Measurements from ENCODE around the gene MROH2B.

The MROH2B gene

DNA sequence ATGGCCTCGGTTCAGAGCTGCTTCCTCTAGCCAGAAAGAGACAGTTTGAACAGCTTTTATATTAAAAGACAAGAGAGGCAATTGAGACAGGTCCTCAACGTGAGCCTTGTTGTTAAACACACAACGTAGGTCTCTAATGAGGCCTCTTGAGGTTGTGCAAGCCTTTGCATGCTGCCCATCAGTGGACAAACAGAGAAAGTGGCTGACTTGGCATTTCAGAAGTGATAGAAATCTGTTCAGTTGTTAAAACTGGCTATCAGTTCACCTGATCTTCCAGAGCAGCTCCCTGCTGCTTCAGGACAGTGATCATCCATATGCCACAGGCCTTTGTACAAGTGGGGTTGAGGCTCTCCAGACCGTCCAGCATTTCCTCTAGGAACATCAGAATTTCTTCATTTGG lies 58.8 kb downstream of the MROH2B start:
- DNase-seq: no peak

DNA sequence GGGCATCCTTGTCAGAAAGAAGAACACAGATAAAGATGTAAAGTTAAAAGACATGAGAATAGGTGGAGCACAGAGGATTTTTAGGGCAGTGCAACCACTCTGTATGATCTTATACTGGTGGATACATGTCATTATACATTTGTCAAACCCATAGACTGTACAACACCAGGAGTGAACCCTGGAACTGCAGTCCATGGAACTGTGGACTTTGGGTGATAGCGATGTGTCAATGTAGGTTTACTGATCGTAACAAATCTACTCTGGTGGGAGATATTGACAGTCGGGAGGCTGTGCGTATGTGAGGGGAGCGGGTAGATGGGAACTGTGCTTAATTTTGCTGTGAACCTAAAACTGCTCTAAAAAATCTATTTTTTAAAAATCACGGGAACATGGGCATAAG lies 60.6 kb downstream of the MROH2B start:
- DNase-seq: no peak

DNA sequence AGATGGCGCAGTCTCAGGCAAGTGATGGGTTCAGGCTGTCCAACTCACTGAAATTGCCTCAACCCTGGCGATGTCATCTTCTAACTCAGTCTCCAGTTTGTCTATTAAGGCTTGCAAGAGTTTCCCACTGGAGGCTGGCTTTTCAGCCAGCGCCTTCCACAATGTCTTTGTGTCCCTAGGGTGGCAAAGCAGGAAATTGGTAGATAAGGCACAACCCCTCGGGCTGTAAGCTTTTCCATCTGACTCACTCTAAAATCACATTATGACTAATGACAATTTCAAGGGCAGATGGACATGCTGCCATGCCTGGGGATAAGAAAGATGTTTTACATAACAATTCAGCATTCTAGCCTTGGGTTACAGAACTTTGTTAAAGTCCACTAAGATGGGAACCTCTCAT lies 61.9 kb downstream of the MROH2B start:
- DNase-seq: no peak

DNA sequence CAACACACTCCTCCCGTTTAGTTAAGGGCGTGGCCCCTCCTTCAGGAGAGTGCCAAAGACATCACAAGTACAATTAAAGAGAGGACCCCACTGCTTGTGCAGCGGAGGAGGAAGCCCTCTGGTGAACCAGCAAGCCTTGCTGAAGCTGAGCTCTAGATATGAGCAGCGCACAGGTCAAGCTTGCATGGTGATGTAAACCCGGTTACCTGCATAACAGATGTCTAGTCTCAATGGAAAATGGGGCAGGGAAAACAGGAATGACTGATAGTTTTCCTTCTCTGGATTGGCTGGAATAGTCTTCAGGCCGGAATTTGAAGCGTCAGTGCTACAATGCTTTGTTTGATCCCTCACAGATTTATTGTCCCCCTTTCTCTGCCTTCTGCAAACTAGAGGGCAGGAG lies 66.2 kb downstream of the MROH2B start:
- no peak for DNase-seq

DNA sequence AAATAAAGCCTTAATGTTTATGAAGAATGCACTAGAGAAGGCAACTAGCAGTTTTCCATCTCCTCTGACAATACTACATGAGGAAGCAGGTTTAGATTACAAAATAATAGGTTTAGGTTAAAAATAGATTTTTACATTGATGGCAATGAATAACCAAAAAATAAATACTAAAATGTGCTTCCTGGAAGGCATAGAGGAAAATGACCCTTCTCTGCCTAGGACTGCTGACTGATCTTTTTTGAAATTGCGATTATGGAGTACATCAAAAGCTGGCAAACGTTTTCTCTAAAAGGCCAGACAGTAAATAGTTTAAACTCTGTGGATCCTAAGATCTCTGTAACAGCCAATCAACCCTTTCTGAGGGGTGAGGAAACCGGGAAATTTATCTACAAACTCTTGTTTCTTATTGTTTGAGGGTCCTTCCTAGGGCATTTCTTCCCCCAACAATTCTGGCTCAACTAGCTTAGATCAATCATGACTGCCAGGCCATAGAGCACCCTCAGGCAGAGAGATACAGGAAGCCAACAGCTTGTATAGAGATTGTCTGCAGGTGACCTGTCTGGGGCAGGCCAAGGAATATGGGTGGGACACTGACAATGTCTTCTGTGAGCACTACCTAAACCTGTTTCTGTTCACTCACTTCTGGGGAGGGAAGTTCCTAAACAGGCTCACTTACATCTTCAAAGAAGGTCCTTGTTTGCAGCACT lies 67.3 kb downstream of the MROH2B start:
- DNase-seq: no peak

DNA sequence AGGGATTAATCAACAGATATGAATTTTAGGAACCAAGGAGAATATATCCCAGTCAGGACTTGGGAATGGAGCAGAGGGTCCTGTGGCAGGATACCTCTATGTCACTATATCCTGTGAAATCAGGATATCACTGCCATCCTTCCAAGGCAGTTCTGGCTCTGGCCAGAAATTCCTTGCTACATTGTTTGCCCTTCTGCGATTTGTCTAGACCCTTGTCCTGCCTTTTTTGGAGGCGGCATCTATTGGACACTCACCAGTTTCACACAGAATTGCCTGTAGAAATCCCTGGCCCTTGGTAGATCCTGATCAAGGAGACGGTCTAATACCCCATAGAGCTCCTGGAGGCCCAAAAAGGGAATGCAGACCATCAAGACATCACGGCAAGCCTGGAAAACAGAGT lies 71.2 kb downstream of the MROH2B start:
- DNase-seq: no peak

DNA sequence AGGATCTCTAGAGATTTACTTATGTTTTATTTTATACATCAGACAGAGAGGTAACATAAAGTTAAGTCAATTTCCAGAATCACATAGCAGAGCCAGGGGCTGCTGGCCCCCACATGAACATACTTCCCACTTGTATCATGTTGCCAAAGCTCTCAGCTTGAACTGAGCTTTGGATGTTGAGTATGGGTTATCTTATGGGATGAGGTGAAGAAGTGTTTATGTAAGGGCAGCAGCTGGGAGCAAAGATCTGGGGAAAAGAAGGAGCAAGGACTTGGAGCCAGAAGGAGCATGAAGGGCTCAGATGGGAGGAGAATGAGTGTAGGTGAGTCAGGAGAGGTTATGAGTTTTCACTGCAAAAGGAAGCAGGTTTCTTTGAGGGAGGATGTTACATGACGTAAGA lies 72.0 kb downstream of the MROH2B start:
- DNase-seq: no peak

DNA sequence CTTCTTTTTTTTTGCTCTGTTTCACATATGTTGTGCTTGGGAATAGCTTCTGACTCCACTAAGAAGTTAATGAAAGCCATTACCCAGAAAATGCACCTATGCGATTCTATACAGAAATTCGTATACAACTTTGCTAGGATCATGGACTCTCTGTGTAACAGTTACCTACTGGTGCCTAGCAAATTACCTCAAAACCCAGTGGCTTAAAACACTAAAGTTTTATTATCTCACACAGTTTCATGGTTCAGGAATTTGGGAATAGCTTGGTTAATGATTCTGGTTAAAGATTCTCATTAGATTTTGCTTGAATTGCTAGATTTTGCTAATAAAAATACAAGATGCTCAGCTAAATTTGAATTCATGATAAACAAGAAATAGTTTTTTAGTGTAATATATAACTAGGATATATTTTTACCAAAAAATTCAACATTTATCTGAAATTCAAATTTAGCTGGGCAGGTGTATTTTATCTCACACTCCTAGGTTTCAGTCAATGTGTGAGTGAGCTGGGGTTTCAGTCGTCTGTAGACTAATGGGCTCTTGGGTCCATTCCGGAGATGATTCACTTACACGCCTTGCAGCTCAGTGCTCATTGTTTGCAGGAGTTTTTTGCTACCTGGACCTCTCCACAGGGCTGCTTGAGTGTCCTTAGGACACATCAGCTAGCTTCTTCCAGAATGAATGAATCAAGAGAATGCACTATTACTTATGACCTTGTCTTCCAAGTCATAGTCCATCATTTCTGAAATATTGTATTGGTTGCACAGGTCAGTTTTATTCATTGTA lies 75.1 kb downstream of the MROH2B start:
- no peak for DNase-seq

DNA sequence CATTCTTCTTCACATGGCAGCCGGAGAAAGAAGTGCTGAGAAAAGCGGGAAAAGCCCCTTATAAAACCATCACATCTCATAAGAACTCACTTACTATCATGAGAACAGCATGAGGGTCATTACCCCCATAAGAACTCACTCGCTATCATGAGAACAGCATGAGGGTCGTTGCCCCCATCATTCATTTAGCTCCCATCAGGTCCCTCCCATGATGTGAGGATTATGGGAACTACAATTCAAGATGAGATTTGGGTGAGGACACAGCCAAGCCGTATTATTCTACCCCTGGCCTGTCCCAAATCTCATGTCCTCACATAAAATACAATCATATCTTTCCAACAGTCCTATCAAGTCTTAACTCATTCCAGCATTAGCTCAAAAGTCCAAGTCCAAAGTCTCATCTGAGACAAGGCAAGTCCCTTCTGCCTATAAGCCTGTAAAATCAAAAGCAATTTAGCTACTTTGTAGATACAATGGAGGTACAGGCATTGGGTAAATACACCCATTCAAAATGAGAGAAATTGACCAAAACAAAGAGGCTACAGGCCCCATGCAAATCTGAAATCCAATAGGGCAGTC lies 79.1 kb downstream of the MROH2B start:
- no peak for DNase-seq

DNA sequence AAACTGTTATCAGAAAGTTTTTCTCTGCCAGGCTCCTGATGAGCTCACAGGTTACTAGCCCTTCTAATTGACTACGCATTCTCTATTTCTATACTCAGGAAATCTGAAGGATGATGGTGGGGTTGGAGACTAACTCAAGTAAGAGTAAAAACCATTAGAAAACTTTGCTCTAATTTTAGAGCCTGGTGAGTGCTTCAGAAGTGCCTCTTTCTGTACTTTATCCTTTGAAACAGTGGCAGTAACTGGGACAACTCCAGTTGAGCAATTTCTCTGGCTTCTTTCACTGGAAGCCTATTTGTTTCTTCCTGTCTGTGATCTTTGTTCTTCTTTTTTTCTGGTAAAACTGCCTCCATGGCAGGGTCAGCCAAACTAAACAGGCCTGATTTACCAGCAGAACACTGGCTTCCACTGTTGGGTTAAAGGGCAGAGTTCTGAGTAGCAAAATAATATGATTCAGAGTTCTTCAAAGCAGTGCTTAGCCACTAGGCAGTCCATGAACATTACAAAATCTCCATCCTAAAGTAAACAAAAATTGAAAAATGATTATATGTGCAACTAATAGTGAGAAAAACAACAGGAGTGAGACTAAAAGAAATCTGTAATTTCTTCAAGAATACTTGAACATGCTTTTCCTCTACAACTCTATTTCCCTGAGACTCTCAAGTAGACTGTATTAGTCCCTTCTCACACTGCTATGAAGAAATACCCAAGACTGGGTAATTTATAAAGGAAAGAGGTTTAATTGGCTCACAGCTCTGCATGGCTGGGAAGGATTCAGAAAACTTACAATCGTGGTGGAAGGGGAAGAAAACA lies 79.8 kb downstream of the MROH2B start:
- no peak for DNase-seq

DNA sequence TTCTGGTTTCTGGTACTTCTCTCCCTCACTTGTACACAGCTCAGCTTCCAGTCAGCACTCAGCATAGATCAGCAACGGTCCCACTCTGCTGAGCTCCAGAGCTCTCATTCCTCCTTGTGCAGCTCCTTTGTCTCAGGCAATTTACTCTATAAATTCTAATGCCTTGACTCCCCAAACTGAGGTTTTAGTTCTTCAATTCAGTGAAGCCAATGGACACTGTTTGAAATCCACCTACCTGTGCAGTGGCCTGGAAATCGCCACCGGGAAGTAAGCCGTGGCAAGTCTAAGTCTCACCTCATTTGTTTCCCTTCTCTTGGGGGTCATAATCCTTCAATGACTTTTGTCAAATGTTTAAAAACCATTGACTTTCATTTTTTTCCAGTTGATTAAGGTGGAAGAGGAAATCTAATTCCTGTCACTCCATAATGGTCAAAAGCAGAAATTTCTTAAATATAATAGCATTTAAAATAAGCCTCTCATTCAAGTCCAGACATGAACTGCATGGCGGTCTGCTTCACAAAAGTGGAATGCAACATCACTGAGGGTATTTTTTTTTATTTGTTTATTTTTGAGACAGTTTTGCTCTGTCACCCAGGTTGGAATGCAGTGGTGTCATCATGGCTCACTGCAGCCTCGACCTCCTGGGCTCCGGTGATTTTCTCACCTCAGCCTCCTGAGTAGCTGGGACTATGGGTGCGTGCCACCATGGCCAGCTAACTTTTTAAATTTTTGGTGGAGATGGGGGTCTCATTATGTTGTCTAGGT lies 82.2 kb downstream of the MROH2B start:
- no peak for DNase-seq

DNA sequence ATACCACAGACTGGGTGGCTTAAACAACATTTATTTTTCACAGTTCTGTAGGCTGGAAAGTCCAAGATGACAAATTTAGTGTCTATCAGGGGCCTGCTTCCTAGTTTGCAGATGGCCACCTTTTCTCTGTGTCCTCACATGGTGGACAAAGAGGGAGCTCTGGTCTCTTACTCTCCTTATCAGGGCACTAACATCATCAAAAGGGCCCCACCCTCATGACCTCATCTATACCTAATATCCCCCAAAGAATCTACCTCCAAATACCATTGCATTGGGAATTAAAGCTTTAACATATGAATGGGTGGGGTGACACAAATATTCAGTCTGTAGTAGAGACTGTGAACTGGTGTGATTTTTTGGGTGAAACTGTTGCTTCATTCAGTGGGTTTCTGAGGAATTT lies 83.8 kb downstream of the MROH2B start:
- no peak for DNase-seq

DNA sequence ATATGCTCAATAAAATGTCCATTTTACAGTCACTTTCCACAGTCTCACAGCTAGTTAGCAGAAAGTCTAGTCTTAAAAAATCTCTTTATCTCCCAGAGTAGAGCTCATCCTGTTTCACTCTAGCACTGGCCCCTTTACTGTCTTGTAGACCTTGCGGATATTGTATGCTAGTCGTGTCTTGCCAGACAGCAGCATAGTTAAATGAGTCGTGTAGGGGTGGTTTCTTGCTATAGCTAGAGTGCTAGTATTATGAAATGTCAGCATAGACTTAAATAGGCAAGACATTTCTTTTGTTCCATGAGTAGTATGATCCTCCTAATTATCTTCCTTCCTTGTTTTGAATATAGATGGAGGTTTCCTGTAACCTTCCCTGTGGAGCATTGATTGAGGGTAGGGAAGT lies 84.5 kb downstream of the MROH2B start:
- no peak for DNase-seq

DNA sequence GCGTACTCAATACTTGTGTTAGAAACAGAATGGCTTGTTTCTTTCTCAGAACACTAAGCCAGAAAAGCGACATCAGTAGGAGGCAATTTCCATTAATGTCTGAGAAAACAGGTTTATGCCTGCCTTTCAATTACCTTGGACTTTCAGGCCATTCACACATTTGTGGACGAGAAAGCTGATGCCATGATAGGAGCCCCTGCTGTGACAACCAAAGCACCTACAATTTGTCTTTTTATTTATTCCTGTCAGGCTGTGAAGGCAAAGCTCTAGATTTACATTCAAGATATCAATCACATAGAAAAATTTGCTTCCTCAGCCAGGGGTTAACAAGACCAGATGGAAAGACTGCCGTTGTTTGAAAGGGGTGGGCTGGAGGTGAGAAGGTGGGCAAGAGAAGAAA lies 85.6 kb downstream of the MROH2B start:
- DNase-seq: no peak

DNA sequence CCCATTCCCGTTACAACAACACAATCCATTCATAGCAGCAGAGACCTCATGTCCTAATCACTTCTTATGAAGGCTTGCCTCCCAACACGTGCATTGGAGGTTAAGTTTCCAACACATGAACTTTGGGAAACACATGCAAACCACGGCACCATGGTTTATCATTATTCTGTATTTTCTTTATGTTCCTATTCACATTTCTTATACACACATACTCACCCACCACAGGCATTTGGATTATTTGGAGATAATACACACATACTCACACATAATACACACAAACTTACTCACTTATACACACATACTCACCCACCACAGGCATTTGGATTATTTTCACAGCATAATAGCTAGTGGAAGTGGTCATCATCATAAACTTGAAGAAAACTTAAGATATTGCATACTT lies 86.3 kb downstream of the MROH2B start:
- DNase-seq: no peak

DNA sequence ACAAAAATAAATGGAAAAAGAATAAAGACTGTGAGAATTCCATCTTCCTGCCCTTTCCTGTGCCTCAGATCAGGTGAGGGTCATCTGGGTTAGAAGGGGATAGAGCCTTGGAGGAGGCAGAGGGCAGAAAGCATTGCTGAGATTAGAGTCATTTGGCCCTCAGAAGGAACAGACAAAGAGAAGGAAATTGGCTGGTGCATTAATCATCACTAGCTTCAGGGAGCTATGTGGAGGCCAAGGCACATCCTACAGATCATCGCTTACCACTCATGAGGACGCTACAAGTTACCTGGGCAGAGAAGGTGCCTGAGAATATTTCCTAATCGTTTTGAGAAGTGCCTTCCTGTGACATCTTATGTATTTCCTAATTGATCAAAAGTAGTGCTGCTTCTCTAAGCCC lies 87.4 kb downstream of the MROH2B start:
- DNase-seq: no peak

DNA sequence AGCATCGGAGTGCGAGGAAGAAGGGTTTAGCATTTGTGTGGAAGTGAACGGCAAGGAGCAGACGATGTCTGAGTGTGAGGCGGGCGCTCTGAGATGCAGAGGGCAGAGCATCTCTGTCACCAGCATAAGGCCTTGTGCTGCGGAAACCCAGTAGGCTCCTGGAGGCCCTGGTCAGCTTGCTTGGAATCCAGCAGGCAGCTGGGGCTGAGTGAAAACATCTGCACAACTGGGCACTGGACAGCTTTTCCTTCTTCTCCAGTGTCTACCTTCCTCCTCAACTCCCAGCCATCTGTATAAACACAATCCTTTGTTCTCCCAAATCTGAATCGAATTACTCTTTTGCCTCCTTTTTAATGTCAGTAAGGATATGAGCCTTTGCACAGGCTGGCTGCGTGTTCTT lies 89.7 kb downstream of the MROH2B start:
- no peak for DNase-seq

DNA sequence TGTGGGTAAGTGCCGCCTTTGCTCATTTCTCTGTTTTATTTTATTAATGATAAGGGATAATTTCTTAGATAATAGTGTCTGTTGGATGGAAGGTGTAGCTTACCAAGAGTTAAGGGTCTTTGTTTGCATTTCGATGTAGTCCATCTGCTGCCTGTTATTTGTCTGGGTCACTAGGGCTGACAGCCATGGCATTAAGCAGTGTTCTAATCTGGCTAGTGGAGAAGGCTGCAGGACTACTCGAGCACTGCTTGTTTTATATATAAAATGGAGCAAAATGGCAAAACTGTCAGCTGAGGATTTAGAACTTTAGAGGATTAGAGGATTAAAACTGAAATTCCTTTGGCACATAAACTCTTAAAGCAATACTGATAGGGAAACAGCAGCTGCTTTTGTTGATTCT lies 94.3 kb downstream of the MROH2B start:
- DNase-seq: no peak

DNA sequence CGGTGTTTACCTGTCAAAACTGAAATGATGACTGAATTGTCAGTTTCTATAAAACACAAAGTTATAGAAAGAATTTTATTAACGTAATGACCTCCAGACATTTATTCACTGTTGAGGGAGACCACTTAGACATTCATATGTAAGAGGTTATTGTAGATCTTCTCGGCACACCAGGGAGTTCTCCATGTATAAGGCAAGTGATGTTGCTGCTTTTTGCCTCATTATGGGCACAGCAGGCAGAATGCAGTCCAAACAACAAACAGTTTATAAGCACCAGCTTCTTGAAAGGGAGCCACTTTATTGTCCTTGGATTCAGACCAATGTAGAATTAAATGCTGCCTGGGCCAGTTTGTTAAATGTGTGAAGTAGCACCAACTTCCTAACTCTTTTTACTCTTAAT lies 95.1 kb downstream of the MROH2B start:
- no peak for DNase-seq

DNA sequence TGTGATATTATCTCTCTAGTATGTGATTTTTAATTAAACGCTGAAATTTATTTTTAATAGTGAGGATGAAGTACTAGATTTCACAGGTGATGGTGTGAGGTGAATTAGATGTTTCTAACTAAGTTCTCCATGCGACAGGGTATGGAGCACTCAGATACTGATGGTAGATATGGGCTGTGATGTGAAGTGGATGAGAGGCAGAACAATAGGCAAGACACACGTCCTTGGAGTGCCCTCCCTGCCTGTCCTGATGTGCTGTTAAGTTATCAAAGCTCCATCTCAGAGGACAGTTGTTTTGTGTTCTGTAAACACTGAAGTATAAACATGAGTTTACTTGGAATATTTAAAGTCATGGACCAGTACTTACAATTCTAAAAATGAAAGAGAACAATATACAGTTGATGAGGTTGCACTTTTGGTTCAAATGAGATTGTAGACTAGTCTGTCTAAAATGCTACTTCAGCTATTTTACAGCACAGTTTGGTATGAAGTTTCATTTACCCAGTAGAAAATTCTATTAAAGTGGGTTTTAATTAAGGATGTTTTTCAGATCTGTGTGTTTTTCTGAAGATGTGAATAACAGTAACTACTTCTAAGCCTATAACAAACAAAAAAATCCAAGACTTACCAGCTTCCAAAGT lies 97.7 kb downstream of the MROH2B start:
- no peak for DNase-seq

DNA sequence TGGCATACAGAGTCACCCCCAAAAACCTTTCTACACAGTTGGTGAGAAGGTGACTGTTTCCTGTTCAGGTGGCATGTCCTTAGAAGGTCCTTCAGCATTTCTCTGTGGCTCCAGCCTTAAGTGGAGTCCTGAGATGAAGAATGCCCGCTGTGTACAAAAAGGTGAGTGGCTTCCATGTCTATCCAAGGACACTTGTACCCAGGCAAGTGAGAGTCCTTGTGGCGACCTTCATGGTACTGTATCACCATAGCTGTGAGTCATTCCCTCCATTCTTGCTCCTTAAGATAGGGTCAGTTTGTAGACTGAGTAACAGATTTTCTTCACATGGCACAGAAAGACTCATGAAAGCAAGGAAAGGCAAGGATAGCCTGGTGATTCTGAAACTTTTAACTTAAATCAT lies 98.7 kb downstream of the MROH2B start:
- DNase-seq: no peak

All from T-helper 2 cell (primary cell).